ENCODE measurements around the gene MTFMT.

The MTFMT gene

DNA sequence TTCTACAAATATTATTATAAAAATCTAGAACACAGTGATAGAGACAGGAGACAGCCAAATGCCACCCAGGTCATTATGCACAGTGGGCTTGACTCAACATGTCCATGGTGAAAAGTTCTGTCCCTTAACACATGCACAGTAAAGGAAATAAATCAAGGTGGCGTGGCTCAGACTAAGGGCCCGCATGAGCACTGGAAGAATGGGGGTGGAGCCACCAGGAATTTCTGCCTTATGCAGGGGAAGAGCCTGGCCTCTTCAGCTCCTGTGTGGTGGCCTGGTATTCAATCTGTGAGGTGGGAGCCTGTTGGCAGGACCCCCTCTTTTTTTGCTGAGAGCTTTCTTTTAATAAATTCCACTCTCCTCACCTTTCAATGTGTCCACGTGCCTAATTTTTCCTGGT lies 22.6 kb downstream of the MTFMT start:
- no peak for DNase-seq (ENCODE audit: low spot score)
- TF ChIP-seq, protein P1, sequence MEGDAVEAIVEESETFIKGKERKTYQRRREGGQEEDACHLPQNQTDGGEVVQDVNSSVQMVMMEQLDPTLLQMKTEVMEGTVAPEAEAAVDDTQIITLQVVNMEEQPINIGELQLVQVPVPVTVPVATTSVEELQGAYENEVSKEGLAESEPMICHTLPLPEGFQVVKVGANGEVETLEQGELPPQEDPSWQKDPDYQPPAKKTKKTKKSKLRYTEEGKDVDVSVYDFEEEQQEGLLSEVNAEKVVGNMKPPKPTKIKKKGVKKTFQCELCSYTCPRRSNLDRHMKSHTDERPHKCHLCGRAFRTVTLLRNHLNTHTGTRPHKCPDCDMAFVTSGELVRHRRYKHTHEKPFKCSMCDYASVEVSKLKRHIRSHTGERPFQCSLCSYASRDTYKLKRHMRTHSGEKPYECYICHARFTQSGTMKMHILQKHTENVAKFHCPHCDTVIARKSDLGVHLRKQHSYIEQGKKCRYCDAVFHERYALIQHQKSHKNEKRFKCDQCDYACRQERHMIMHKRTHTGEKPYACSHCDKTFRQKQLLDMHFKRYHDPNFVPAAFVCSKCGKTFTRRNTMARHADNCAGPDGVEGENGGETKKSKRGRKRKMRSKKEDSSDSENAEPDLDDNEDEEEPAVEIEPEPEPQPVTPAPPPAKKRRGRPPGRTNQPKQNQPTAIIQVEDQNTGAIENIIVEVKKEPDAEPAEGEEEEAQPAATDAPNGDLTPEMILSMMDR (IDR thresholded peaks at IDR 0.05; ENCODE audit: extremely low read depth, insufficient read depth, missing control alignments): no peak
- in situ Hi-C loops (cut with MboI; ENCODE audit: low pct_unique_long_range_greater_than_20kb, low sequenced_read_pairs, unreplicated experiment): no loop called here

DNA sequence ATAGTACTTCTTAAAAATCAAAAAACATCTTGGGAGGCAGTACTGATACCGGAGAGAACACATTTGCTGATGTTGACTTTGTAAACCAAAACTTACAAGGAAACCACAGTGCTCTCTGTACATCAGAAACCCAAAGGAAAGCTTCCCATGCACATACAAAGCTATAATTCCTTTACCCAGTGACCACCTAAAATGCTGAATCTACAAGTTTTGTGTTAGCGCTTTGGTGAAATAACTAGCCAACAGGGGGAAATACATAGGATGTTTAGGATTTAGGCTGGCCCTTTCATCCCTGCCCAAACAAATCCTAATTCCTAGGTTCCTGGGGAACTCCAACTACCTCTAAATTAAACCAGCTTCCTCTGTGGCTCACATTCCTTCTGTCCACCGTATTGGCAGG lies 24.4 kb downstream of the MTFMT start:
- DNase-seq (ENCODE audit: low spot score): no peak
- TF ChIP-seq, protein P1 (IDR thresholded peaks at IDR 0.05; ENCODE audit: extremely low read depth, insufficient read depth, missing control alignments): no peak
- in situ Hi-C loops (cut with MboI; ENCODE audit: low pct_unique_long_range_greater_than_20kb, low sequenced_read_pairs, unreplicated experiment): no loop called here

DNA sequence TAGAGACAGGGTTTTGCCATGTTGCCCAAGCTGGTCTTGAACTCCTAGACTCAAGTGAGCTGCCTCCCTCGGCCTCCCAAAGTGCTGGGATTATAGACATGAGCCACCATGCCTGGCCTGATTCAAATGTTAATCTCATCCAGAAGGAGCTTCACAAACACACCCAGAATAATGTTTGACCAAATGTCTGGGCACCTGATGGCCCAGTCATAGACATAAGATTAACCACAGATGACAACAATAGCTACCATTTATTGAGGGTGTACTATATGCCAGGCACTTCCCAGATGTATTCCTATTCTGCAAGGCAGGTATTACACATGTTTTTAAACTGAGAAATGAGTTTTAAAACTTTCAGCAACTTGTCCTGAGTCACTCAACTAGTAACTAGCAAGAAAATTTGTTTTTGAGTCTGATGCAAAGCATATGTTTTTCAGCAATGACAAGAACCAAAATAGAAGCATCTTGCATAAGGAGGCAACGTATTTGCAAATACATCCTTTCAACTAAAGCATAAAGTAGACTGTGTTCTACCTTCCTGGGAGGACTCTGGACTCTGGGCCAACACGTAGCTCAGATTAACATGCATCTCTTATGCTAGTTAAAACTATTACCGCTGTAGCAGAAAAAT lies 31.6 kb downstream of the MTFMT start:
- in situ Hi-C loops (cut with MboI; ENCODE audit: low pct_unique_long_range_greater_than_20kb, low sequenced_read_pairs, unreplicated experiment): no loop called here
- TF ChIP-seq, protein P1 (IDR thresholded peaks at IDR 0.05; ENCODE audit: extremely low read depth, insufficient read depth, missing control alignments): no peak

DNA sequence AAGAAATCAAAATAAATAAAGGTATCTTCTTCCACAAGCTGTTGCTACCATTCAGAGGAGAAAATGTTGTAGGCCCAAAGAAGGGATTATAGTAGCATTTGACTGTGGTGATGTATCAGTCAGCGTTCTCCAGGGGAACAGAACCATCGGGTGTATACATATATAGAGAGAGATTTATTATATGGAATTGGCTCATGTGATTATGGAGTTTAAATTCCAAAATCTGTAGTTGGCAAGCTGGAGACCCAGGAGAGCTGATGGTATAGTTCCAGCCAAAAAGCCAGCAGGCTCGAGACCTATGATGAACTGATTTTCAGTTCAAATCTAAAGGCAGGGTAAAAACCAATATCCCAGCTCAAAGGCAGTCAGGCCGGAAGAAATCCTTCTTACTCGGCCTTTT lies 32.4 kb downstream of the MTFMT start:
- in situ Hi-C loops (cut with MboI; ENCODE audit: low pct_unique_long_range_greater_than_20kb, low sequenced_read_pairs, unreplicated experiment): no loop called here
- no peak for DNase-seq (ENCODE audit: low spot score)
- TF ChIP-seq, protein P1 (IDR thresholded peaks at IDR 0.05; ENCODE audit: extremely low read depth, insufficient read depth, missing control alignments): no peak

More for the DNA sequence above, 31.6 kb downstream of the MTFMT start:
- no peak for DNase-seq (ENCODE audit: low spot score)

DNA sequence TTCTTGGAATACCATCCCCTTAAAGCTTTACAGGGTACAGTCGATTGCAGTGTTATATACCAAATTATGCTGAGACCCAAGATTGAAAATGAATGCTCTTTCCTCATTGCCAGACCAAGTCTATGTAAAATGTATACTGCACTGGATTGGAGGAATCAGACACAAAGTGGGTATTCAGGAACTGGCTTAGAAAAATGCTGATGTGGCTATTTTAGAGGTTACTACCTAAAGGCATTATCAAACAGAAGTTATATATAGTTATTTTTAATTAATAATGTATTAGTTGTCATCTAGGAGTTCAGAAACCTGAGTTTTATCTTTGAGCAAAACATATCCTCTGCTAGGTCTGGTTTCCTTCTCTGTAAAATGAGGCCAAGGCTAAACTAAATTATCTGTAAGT lies 36.1 kb downstream of the MTFMT start:
- in situ Hi-C loops (cut with MboI; ENCODE audit: low pct_unique_long_range_greater_than_20kb, low sequenced_read_pairs, unreplicated experiment): no loop called here
- DNase-seq (ENCODE audit: low spot score): no peak
- TF ChIP-seq, protein P1 (IDR thresholded peaks at IDR 0.05; ENCODE audit: extremely low read depth, insufficient read depth, missing control alignments): no peak

DNA sequence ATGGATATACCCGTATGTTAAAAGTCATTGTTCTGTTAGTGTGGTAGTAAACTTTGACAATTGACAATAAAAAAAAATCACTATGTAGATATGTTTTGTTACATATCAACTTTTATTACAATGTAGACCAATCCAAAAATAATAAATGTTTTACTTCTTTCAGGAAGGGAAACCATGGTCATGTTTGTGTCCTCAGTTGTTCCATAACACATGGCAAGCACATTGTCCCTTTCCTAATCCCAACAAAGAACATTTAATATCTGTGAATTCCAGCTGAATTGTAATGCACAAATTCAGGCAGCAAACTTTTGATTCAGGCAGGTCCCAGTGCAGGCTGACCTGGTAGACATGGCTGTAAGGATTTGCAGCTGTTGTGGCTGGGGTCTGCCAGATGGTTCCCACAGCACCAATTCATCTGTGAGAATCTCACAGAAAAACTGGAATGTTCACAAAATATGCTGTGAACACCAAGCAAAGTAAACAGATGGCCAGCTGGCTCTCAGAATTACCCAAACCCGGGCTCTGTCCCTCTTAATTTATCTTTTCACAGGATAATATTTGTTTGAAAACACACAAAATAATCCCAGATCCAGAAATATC lies 37.8 kb downstream of the MTFMT start:
- in situ Hi-C loops (cut with MboI; ENCODE audit: low pct_unique_long_range_greater_than_20kb, low sequenced_read_pairs, unreplicated experiment): no loop called here
- TF ChIP-seq, protein P1 (IDR thresholded peaks at IDR 0.05; ENCODE audit: extremely low read depth, insufficient read depth, missing control alignments): no peak
- DNase-seq (ENCODE audit: low spot score): no peak

Data from GM13977 (cell line).